Panc1 (cell line): ENCODE data around the gene GGA1.

Source experiments
- POLR2AphosphoS5 ChIP-seq: IDR thresholded peaks from 2 replicates; pipeline ENCODE4 v1.6.1; 2012; ENCODE audit warnings: mild to moderate bottlenecking, low read depth, low read length, moderate library complexity
- TCF7L2 ChIP-seq: IDR thresholded peaks from 2 replicates; pipeline ENCODE4 v1.6.1; 2011; ENCODE audit warnings: mild to moderate bottlenecking, low read depth, low read length, inconsistent platforms
- TF ChIP-seq, protein P1 (sequence below): fragments of 450-650 bp; IDR thresholded peaks from 2 replicates; pipeline ENCODE4 v1.5.1; 2017; ENCODE audit warnings: mild to moderate bottlenecking

DNA sequence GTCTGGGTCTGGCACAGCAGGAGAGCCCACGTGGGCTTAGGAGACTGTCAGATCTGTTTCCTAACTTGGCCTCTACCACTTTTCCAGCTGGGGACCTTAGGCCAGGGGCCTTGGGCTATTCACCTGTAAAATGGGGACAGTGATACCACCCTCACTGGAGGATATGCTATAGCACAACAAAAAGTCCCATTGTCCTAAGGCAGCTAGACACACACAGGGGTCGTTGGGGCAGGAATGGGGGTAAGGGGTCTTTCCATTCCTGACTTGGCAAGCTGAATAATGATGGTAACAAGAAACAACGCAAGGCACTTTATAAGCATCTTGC is 28.3 kb downstream of the GGA1 start:
- TF ChIP-seq, protein P1, sequence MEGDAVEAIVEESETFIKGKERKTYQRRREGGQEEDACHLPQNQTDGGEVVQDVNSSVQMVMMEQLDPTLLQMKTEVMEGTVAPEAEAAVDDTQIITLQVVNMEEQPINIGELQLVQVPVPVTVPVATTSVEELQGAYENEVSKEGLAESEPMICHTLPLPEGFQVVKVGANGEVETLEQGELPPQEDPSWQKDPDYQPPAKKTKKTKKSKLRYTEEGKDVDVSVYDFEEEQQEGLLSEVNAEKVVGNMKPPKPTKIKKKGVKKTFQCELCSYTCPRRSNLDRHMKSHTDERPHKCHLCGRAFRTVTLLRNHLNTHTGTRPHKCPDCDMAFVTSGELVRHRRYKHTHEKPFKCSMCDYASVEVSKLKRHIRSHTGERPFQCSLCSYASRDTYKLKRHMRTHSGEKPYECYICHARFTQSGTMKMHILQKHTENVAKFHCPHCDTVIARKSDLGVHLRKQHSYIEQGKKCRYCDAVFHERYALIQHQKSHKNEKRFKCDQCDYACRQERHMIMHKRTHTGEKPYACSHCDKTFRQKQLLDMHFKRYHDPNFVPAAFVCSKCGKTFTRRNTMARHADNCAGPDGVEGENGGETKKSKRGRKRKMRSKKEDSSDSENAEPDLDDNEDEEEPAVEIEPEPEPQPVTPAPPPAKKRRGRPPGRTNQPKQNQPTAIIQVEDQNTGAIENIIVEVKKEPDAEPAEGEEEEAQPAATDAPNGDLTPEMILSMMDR: no peak
- TF ChIP-seq POLR2AphosphoS5 (no peak), TCF7L2 (no peak)
